Fibroblast of upper back skin (primary cell): ENCODE measurements around the gene GRB14.
"Not testable (repeated sequence)": the region's sequence is repeated elsewhere in the genome, so short reads cannot be mapped to it uniquely, and the experiment has no call there.

ENCODE experiments used
- DNase-seq: peaks from one replicate; pipeline ENCODE4 v3.0.0-alpha.2; 2013

The GRB14 gene

DNA sequence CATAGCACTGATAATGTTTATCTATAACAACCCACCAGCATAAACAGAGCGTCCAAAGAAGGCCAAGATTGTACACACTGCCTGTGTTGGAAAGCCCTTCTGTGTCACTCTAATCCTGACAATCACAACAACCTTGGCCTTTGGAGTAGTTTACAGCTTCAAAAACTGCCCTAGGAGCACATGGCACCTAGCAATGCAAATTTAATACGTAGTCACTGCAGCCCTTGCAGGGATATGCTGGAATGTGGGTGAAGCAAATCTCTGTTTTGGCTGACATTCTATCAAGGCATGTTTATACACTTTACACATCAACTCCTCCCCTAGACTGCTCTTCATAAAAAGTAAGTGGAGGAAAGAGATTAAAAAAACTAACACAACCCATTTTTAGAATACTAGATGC, 66.8 kb downstream of the GRB14 start:
- DNase-seq, result no peak

DNA sequence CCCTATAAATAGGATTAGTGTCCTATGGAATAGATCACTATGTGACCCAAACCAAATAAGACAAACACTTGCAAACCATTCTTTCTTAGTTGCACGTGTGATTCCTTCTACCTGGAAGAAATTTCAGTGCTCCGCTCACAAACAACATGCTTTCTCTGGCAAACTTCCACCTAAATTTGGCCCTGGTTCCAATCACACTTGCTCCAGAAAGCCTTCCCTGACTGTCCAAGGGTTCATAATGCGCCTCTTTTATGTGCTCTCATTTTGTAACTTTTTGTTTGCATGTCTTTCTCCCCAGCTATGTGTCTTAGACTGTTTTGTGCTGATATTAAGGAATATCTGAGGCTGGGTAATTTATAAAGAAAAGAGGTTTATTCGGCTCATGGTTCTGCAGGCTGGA, 69.8 kb downstream of the GRB14 start:
- no peak for DNase-seq

DNA sequence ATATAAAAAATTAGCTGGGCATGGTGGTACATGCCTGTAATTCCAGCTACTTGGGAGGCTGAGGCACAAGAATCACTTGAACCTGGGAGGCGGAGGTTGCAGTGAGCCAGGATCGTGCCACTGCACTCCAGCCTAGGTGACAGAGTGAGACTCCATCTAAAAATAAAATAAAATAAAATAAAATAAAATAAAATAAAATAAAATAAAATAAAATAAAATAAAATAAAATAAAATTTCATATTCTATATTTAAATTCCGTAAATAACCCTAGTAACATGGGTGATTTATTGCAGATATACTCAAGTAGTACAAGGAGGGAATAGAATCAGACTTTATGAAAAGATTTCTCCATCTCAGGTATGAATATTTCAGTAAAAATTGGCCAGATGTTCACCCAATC, 71.6 kb downstream of the GRB14 start:
- not testable (repeated sequence) for DNase-seq

DNA sequence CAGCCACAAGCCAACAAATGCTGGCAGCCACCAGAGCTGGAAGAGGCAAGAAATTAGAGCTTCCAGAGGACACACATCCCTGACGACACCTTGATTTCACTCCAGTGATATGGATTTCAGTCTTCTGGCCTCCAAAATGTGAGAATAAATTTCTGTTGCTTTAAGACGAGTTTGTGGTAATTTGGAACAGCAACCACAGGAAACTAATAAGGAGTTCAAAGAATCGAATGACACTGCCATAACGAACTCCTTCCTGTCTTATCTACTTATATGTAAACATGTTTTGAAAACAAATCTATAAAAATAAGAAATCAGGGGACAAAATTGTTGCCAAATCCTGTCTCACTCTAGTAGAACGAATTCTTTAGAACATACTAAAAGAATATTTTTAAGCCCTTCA, 75.8 kb downstream of the GRB14 start:
- DNase-seq, result no peak

DNA sequence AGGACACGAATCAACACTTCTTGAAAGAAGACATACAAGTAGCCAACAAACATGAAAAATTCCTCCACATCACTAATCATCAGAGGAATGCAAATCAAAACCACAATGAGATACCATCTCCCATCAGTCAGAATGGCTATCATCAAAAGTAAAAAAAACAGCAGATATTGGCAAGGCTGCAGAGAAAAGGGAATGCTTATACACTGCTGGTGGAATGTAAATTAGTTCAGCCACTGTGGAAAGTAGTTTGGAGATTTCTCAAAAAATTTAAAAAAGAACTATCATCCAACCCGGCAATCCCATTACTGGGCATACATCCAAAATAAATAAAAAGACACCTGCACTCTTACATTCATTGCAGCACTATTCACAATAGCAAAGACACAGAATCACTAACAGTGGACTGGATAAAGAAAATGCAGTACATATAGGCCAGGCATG, 78.7 kb downstream of the GRB14 start:
- DNase-seq, result peak; percentile 97

DNA sequence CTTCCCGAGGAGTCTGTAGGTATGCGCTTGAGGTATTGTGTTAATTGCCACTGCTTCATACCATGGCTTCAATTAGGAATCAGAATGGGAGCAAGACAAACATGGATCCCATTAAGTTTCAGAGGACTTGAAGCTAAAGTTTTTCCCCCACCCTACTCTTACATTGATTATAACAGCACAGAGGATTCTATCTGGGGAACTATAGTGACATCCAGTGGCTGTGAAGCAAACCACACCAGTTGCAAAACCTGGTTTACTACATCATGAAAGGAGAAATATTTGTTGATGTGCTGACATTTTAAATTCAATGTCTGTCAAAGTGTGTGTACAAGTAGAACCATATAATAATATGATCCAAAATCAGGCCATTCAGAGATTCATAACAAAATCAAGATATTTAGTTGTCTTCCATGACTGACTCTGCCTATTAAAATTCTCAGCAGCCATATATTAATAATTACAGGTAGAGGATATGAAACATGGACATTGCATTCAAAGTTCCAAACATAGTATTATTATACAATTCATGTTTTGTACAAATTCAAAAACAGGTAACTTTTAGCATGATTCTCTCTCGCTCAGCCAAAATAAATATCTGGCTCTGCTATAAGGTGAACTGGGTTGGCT, 82.9 kb downstream of the GRB14 start:
- peak; percentile 55 for DNase-seq

DNA sequence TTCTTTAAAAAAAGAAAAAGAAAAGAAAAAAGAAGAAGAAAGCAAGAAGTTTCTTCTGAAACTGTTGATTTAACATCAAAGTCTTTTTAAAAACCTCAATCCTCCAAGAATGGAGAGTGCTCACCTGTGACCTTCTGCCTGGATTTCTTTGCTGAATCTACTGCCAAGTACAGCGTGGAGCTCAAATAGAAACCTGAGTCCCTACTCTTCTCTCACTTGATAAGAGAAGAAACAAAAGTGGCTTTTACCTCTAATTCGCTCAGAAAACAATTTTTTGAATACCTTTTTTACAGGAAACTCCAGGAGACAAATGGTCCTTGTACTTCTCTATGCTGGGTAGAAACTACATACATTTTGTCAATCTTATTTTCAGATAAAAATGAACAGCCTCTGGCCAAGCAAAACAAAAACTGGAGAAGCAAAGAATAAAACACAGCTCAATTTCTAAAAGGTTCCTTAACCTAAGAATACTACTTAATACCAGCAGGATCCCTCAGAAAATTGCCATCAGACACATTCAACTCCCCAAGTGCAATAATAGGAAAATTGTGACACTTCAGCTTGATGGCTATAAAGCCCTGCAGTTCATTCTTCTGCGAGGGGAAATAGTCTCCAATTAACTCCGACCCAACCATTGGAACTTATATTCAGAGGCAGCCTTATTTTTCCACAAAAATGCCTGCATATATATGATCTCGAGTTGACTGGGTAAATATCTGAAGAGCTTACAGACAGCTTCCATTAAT, 85.8 kb downstream of the GRB14 start:
- DNase-seq, result no peak

DNA sequence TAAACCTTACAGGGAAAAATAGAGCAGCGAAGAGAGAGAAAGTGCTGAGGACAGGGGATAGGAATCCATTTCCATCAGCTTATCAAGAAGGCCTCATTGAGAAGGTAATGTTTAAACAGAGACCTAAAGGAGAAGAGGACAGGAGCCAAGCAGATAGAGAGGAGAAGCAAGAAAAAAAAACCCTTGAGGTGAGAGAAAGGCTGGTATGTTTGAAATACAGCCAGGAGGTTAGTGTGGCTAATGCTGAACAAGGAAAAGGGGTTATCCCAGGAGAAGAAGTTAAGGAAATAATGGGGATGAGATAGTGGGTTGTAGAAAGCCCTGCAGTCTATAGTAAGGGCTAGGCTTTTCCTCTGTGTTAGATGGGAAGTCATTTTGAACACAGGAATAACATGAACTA, 90.8 kb downstream of the GRB14 start:
- no peak for DNase-seq

DNA sequence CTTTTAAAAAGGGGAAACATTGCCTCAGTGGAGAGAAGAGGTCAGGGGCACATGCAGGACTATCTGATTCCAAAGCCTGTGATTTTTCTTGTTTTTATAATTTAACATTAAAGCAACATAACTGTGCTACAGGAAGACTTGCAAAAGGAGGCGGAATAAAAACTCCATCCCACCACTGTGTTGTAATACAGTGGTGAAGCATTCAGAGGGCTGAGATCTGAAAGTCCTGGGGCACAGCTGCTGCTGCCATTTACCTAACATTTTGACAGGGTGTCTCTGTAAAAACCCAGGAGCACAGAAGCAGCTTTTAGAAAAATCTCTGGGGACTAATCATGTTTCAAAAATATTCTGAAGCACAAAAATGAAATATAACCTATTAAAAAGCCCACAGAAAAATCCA, 97.6 kb downstream of the GRB14 start:
- peak; percentile 4 for DNase-seq

DNA sequence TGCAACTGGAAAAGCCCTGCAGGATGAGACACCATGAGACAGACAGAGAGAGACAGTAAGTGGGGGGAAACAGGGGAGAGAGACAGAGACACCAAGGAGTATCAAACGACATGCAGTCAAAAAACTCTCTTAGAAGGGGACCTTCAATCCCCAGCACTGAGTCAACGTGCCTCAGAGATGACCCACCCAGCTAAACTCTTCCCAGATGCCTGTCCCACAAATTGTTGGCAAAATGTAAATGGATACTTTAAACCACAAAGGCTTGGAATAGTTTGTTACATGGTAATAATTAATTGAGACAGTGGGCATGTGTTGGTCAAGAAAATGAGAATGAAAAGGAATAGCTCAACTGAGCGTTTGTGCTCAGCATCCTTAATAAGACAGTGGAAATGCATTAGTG, 98.3 kb downstream of the GRB14 start:
- DNase-seq, result peak; percentile 59

DNA sequence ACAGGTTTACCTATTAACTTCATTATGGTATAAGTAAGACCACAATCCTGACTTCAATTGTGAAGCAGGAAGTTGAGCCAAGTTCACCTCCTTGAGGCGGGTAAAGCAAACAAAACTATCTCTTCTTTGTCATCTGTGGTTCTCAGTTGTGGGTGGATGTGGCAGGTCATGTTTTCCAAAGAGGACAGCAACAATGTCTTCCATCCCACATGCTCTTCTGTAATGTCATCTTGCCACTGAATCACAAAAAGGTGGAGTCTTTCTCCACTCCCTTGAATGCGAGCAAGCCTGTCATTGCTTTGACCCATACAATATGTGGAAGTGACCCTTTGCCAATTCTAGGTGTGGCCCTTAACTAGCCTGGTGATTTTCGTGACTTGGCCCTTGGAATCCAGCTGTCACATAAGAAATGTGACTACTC, 98.7 kb downstream of the GRB14 start:
- no peak for DNase-seq

DNA sequence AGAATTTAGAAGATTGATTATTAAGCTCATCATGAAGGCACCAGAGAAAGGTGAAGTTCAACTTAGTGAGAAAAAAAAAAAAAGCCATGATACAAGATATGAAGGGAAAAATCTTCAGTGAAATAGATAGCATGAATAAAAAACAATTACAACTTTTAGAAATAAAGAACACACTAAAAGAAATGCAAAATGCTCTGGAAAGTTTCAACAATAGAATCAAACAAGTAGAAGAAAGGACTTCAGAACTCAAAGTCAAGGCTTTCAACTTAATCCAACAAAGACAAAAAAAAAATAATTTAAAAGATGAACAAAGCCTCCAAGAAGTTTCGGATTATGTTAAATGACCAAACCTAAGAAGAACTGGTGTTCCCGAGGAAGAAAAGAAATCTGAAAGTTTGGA, 105.5 kb downstream of the GRB14 start:
- DNase-seq, result no peak

DNA sequence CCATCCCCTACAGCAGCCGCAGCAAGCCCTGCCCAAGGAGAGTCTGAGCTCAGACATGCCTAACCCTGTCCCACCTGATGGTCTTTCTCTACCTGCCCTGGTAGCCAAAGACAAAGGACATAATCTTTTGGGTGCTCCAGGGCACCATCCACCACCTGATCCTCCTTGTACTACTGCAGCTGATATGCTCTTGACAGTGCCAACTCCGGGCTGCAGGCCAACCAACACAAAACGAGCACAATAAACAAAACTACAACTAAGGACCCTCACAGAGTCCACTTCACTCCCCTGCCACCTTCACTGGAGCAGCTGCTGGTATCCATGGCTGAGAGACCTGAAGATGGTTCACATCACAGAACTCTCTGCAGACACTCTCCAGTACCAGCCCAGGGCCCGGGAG, 106.3 kb downstream of the GRB14 start:
- no peak for DNase-seq

DNA sequence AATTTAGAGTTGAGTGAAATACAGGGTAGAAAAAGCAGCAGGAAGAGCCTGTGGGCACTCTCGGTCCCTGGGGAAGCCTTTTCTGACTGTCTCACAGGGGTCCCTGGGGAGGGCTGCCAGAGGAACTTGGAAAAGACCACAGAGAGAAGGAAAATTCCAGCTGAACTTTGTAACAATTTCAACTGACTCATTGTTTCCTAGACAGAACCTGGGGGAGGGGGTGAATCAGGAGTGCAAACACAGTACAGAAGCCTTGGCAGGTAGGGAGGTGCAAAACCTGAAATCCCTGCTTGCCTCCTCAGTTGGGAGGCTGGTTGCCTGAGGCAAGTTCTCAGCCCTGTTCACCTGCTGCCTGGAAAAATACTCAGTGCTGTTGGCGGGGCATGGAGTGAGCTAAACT, 106.8 kb downstream of the GRB14 start:
- peak; percentile 65 for DNase-seq

DNA sequence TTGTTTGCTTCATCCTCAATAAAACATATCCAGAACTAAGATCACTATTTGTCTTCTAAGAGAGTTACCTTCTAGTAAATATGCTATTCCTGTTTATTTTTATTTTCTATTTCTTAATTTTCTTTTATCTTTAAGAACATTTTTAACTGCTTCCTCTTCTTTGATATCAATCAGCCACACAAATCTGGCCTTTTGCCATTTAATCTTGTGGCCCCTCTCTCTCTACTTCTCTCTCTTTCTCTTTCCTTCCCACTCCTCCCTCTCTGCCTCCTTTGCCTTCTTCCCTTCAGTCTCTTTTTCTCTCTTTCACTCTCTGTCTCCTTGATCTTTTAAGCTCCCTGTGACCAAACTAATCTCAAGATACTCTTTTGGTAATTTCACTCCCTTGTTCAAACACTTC, 108.4 kb downstream of the GRB14 start:
- no peak for DNase-seq

DNA sequence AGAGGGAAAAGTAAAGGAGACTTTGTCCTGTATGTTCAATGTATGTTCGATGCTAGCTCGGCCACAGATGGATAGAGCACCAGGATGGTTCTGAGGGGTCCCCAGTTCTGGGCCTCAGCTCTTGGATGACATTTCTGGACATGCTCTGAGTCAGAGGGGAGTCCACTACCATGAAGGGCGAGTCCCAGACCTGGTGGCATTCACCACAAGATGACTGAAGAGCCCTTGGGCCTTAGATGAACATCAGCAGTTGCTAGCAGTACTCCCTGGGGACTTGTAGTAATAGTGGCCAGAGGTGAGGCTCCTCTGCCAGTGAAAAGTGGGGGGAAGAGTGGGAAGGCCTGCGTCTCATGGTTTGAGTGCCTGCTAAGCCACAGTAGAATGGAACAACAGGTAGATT, 109.5 kb downstream of the GRB14 start:
- no peak for DNase-seq

DNA sequence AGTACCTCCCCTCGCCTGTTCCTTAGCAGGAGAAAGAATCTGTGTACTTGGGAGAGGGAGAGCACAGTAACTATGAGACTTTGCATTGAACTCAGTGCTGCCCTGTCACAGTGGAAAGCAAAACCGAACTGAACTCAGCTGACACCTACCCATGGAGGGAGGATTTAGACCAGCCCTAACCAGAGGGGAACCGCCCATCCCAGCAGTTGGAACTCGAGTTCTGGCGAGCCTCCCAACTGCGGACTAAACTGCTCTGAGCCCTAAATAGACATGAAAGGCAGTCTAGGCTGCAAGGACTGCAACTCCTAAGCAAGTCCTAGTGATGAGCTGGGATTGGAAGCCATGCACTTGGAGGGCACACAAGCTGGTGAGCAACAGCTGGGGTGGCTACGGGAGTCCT, 110.4 kb downstream of the GRB14 start:
- DNase-seq, result no peak

DNA sequence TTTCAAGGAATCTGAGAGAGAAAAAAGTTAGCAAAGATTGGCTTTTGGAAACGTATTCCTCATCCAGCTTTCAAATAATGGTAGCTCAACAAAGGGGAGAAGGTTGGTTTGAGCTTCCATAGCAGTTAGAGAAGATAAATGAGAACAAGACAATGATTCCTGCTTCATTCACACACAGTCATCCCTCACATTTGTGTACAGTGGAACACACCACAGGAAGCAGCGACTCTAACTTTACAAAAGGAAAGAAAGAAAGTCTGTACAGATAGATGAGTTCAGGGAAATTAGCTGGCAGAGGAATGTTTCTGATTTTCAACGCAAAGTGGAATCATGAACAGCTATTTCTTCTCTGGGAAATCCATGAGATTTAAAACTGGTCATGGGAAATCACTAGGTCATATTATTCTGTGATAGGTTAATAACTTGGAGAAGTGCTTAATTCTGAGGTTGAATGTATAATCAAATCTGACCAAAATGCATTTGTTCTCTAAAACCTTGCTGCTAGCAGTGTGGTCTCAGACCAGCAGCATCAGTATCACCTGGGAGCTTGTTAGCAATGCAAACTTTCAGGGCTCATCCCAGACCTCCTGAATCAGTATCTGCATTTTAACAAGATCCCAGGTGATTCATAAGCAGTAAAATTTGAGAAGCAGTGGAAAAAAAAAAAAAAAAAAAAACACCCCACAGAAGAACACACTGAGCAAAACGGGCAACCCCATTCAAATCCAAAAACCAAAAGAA, 112.0 kb downstream of the GRB14 start:
- no peak for DNase-seq

DNA sequence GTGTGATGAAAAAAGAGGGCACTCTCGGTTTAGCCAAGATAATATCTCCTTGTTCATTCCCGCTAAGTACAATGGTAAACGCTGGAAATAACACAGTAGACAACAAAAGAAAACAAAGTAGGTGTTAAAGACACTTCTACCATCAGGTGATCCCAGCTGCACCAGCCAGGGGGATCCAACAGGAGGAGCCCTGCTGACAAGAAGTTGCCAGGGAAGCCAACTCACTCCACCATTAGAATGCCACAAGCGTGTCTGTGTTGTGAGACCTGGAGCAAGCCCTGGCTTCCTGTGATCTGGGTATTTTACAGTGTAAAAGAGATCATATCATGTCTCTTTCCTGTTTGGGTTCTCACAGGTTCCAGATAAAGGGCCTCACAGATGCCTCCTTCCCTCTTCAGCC, 117.0 kb downstream of the GRB14 start:
- no peak for DNase-seq

DNA sequence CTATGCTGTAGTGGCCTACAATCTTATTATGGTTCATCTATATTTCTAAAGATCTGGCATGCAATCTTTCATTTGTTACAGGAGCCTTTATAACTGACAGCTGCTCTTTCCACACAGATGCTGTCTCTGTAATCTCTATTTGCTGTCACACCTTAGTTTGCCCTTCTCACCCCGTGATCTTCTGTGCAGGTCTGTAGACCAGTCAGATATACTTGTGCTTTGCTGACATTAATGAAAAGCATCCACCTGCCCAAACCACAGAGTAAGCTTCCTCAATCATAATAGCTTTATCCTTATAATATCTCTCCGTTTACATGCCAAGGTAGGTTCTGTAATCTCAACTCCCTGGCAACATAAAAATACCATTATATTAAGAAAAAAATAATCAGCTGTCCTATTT, 122.4 kb downstream of the GRB14 start:
- no peak for DNase-seq

DNA sequence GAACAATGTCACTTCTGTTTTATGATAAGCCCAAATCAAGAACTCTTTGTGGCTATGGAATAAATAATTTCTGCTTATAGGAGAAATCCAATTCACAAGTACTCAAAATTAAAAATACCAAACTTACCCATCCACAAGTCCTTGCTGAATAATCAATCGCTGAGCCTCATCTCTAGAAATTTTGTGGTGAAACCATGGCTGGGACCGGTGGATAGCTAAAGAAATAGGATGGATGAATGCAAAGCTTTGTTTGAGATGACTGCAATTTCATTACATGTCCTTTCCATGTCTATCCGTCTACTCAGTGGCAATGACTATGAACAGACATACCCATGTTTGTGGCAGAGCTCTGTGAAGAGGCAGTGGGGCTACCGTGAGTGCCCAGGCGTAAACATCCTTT, 124.4 kb downstream of the GRB14 start:
- no peak for DNase-seq

DNA sequence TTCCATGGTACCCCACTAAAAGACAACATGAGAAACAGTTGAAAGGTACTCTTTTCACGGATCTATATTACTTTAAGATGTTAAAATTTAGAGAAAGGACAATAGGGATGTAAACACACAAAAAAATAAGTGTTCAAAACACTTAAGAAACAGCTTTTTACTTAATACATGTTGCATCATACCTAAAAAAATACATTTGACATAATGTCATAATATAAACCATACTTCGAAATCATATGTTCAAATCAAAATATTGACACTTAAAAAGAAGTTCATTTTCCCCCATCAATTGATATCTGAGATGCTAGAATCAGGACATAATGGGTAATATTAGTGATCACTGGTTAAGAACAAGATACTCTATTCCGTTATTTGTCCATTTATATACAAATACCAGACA, 124.9 kb downstream of the GRB14 start:
- no peak for DNase-seq

DNA sequence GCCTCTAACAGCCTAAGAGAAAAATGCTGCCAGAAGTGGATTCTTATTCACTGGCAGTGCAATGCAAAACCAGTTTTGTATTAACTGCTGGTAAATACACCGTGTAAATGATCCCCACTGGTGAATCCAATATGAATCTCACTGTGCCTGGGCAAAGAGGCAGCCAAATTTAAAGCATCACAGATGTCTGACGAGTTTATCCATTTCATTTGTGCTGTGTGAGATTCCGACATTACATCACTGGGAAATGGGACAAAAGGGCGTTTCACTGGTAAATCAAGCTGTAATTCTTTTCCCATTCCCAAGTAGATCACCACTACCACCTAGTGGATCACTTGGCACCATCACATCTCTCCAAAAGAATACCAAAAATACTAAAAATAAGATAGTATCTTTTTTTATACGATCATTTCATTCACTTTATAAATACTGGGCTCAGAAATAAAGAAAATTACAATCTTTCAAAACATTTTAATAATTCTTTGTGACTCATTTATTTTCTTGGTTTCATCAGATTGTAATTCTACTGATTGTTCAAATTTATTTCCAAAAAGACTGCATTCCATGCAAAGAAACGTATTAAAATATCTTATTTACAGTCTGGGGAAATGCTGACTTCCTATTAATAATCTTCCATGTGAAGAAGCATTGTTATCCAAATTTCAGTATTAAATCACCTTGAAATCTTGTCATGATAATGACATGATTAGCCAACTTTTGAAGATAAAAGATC, 125.6 kb downstream of the GRB14 start:
- DNase-seq, result peak; percentile 58
